Measurements from ENCODE around the gene USP26.
"Not testable (repeated sequence)": the region's sequence is repeated elsewhere in the genome, so short reads cannot be mapped to it uniquely, and the experiment has no call there.

Gene USP26

GRCh38 chrX:133097031-133097430 lies at the start of gene USP26:
Gene USP26 (minus strand): TSS chrX:133097109. CDS start chrX:133028220, 68,889 bp downstream.
- DNase-seq (ENCODE audit: low read depth) = no peak

- no peak for DNase-seq (ENCODE audit: low read depth)
Observed at GRCh38 chrX:133134282-133134681, 37.4 kb upstream of the USP26 start.

GRCh38 chrX:133120406-133120805 lies 23.5 kb upstream of the USP26 start:
- DNase-seq (ENCODE audit: low read depth) = no peak

GRCh38 chrX:133094098-133094731 lies 2.7 kb downstream of the USP26 start:
- no peak for DNase-seq (ENCODE audit: low read depth)

GRCh38 chrX:133090236-133090809 lies 6.6 kb downstream of the USP26 start:
- no peak for DNase-seq (ENCODE audit: low read depth)

GRCh38 chrX:133089411-133089810 lies 7.5 kb downstream of the USP26 start:
- DNase-seq (ENCODE audit: low read depth) = no peak

GRCh38 chrX:133085785-133086184 lies 11.1 kb downstream of the USP26 start:
- no peak for DNase-seq (ENCODE audit: low read depth)

GRCh38 chrX:133085056-133085455 lies 11.9 kb downstream of the USP26 start:
- DNase-seq (ENCODE audit: low read depth) = not testable (repeated sequence)

GRCh38 chrX:133083899-133084298 lies 13.0 kb downstream of the USP26 start:
- no peak for DNase-seq (ENCODE audit: low read depth)

GRCh38 chrX:133081990-133082389 lies 14.9 kb downstream of the USP26 start:
- no peak for DNase-seq (ENCODE audit: low read depth)

GRCh38 chrX:133077856-133078255 lies 19.1 kb downstream of the USP26 start:
- DNase-seq (ENCODE audit: low read depth) = not testable (repeated sequence)

GRCh38 chrX:133072566-133072965 lies 24.3 kb downstream of the USP26 start:
- DNase-seq (ENCODE audit: low read depth) = no peak

- no peak for DNase-seq (ENCODE audit: low read depth)
Observed at GRCh38 chrX:133068461-133068860, 28.4 kb downstream of the USP26 start.

- DNase-seq (ENCODE audit: low read depth) = no peak
Observed at GRCh38 chrX:133056341-133056740, 40.6 kb downstream of the USP26 start.

- DNase-seq (ENCODE audit: low read depth) = no peak
Observed at GRCh38 chrX:133054761-133055405, 42.0 kb downstream of the USP26 start.

- no peak for DNase-seq (ENCODE audit: low read depth)
Observed at GRCh38 chrX:133053861-133054598, 42.9 kb downstream of the USP26 start.

GRCh38 chrX:133048751-133049150 lies 48.2 kb downstream of the USP26 start:
- DNase-seq (ENCODE audit: low read depth) = no peak

GRCh38 chrX:133046601-133047000 lies 50.3 kb downstream of the USP26 start:
- no peak for DNase-seq (ENCODE audit: low read depth)

- DNase-seq (ENCODE audit: low read depth) = no peak
Observed at GRCh38 chrX:133045986-133046385, 50.9 kb downstream of the USP26 start.

- DNase-seq (ENCODE audit: low read depth) = not testable (repeated sequence)
Observed at GRCh38 chrX:133044145-133044786, 52.6 kb downstream of the USP26 start.

- DNase-seq (ENCODE audit: low read depth) = no peak
Observed at GRCh38 chrX:133042260-133042659, 54.6 kb downstream of the USP26 start.

- no peak for DNase-seq (ENCODE audit: low read depth)
Observed at GRCh38 chrX:133033010-133033409, 63.9 kb downstream of the USP26 start.
